Neutrophil (primary cell): ENCODE measurements around the gene RAB36.

Source experiments
- H3K27ac ChIP-seq: fragments of 200-600 bp; sonication (generic); 2 replicates; pipeline ENCODE4 v1.5.1; 2016; ENCODE audit warnings: mild to moderate bottlenecking, moderate library complexity
- H3K27me3 ChIP-seq: fragments of 200-600 bp; sonication (generic); 2 replicates; pipeline ENCODE4 v1.6.0; 2016; ENCODE audit warnings: mild to moderate bottlenecking
- H3K36me3 ChIP-seq: fragments of 200-600 bp; sonication (generic); 2 replicates; pipeline ENCODE4 v1.5.1; 2017
- H3K4me1 ChIP-seq, 2 experiments: fragments of 200-600 bp in 1 of 2; sonication (generic) in 1 of 2; 1 replicate in 1 of 2; 2 replicates in 1 of 2; pipeline versions ENCODE4 v1.5.1 to v1.6.1; 2013 to 2016; ENCODE audit warnings: low read depth in 1 of 2, low read length in 1 of 2, mild to moderate bottlenecking in 1 of 2, moderate library complexity in 1 of 2; ENCODE audit not compliant: control insufficient read depth in 1 of 2, insufficient read depth in 1 of 2
- H3K4me3 ChIP-seq, 2 experiments: fragments of 200-600 bp in 1 of 2; sonication (generic) in 1 of 2; 1 replicate in 1 of 2; 2 replicates in 1 of 2; pipeline ENCODE4 v1.5.1; 2013 to 2016; ENCODE audit warnings: low read depth in 1 of 2, low read length in 1 of 2, mild to moderate bottlenecking in 1 of 2, moderate library complexity in 1 of 2
- H3K9me3 ChIP-seq: fragments of 200-600 bp; sonication (generic); 2 replicates; pipeline ENCODE4 v1.5.1; 2016
- TF ChIP-seq, protein P1 (sequence below): fragments of 200-600 bp; sonication (generic); IDR thresholded peaks from 2 replicates; pipeline ENCODE4 v1.5.1; 2016; ENCODE audit warnings: antibody characterized with exemption

Gene RAB36, protein sequence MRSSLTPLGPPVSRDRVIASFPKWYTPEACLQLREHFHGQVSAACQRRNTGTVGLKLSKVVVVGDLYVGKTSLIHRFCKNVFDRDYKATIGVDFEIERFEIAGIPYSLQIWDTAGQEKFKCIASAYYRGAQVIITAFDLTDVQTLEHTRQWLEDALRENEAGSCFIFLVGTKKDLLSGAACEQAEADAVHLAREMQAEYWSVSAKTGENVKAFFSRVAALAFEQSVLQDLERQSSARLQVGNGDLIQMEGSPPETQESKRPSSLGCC

DNA sequence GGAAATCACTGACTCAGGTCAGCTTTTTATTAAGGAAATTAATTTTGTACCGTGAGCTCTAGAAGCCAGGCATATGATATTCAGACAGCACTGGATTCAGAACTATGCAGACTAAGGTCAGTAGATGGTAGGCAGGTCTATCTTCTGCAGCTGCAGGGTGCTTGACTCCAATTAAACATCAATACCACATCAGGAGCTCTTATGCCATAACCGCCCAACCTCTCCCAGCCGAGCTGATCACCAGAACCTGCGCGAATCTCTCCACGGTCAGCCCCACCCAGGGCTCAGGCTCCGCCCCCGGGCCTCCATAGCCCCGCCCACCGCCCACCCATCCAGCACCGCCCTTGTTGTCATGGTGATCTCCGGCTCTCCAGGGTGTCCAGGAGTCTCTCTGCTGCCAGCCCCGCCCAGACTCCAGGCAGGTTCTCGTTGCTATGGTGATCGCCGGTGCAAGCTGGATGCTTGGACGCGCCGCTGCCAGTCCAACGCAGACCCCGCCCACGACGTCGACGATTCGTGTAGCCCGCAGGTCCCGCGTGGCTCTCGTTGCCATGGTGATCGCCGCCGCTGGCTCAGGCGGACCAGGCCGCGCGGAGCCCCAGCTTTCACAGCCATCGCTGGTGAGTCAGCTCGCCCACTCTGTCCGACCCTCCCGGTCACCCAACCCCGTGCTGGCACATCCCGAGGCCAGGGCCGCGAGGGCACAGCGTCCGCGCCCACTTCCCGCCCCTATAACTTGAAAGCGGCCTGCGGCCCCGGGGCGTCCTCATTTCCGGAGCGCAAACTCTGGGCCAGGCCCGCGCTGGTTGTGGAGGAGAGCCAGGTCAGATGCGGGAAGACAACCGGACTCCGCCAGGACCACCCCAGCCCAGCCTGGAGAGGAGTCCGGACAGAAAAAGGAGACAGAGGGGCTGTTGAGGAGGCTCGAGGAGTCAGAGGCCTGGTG, at the start of gene RAB36:
RAB36 (plus strand) TSS at position 546 of the 946 bp plus-strand sequence. CDS start 1,140 bp downstream, outside the sequence.
- H3K9me3 ChIP-seq, result no peaks in the 10 kb centered on the region
- H3K4me3 ChIP-seq, result peak within 1 kb of the TSS; percentile 53 to 58
- no peaks in the 10 kb centered on the region for H3K27me3 ChIP-seq
- H3K4me1 ChIP-seq, result peaks cover 80 to 83% of the 10 kb centered on the region in 2 experiments
- H3K27ac ChIP-seq, result peak within 1 kb of the TSS; percentile 70
- H3K36me3 ChIP-seq, result no peaks in the 10 kb centered on the region
- TF ChIP-seq, protein P1, sequence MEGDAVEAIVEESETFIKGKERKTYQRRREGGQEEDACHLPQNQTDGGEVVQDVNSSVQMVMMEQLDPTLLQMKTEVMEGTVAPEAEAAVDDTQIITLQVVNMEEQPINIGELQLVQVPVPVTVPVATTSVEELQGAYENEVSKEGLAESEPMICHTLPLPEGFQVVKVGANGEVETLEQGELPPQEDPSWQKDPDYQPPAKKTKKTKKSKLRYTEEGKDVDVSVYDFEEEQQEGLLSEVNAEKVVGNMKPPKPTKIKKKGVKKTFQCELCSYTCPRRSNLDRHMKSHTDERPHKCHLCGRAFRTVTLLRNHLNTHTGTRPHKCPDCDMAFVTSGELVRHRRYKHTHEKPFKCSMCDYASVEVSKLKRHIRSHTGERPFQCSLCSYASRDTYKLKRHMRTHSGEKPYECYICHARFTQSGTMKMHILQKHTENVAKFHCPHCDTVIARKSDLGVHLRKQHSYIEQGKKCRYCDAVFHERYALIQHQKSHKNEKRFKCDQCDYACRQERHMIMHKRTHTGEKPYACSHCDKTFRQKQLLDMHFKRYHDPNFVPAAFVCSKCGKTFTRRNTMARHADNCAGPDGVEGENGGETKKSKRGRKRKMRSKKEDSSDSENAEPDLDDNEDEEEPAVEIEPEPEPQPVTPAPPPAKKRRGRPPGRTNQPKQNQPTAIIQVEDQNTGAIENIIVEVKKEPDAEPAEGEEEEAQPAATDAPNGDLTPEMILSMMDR, result peak; percentile 34

GRCh38 chr22:23095733-23096342, 49.4 kb upstream of the RAB36 start:
- no peaks in the 10 kb centered on the region for H3K36me3 ChIP-seq
- H3K27me3 ChIP-seq, result no peaks in the 10 kb centered on the region
- no peak overlapping the region for H3K4me3 ChIP-seq
- H3K4me1 ChIP-seq, result no peaks in the 10 kb centered on the region
- TF ChIP-seq, protein P1, result no peak
- no peak overlapping the region for H3K27ac ChIP-seq
- no peaks in the 10 kb centered on the region for H3K9me3 ChIP-seq

GRCh38 chr22:23097412-23098229, 47.7 kb upstream of the RAB36 start:
- Histone ChIP-seq H3K27ac (no peak overlapping the region), H3K36me3 (no peaks in the 10 kb centered on the region), H3K9me3 (no peaks in the 10 kb centered on the region), H3K4me3 (no peak overlapping the region), H3K27me3 (no peaks in the 10 kb centered on the region), H3K4me1 (no peaks in the 10 kb centered on the region)
- TF ChIP-seq, protein P1, result no peak

DNA sequence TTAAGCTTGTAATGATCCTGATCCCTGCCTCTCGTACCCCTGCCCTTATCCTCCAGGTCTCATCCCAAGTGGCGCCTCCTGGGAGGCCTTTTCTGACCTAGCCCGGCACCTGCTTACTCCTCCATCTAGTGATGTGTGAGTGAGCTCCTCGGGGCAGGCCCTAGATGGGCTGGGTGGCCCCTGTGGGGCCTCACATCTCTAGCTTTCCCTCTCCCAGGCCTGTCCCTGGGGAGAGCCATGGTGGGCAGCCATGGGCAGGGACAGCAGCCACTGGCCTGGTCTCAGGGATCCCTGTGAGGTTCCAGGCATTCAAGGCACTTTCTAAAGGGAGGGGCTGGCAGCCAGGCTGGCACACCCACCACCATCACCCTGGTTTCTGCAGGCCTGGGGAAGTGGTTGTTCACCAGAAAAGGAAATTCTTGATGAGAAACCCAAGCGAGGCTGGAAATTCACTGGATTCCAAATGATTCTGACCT, 47.0 kb upstream of the RAB36 start:
- TF ChIP-seq, protein P1, result no peak
- H3K36me3 ChIP-seq, result no peaks in the 10 kb centered on the region
- no peaks in the 10 kb centered on the region for H3K4me1 ChIP-seq
- no peaks in the 10 kb centered on the region for H3K9me3 ChIP-seq
- H3K27me3 ChIP-seq, result no peaks in the 10 kb centered on the region
- no peak overlapping the region for H3K4me3 ChIP-seq
- H3K27ac ChIP-seq, result no peak overlapping the region
